ENCODE results near the gene CSNK2A1.
"Not testable (repeated sequence)": the region's sequence is repeated elsewhere in the genome, so short reads cannot be mapped to it uniquely, and the experiment has no call there.

CSNK2A1 gene

DNA sequence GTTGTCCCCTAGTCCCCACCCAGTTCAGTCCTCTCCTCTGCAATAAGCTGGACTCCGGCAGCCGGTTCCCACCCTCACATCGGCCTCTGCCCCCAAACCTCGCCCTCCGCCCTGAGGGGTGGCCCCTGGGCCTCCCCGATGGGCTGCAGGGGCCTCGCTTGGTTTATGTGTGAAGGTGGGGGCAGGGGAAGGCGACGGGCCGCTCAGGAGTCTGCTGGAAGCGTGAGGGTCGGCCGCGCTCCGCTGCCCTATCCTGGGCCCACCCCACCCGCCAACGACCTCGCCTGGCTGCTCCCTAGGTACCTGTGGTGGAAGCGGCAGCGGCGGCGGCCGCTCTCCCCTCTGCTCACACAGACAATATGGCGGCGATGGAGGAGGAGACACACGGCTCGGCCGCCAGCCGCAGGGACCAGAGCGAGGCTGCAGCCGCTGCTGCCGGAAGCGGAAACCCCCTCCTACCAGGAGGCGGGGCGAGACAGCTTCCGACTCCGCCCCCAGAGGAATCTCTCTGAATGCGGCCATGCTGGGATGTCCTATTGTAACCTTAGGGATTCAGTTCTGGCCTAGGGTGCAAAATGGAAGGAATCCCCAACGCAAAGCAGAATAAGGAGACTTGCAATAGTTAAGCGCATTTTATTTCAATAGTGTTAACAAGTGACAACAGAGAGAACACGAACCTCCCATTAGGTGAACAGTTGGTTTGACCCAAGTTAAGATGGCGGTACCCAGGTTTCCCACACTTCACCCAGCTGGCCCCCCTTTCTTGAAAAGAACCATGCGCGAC, at the start of gene CSNK2A1:
Gene CSNK2A1 (minus strand): TSS at position 422 of the 784 bp plus-strand sequence. CDS start 35,239 bp downstream, outside the sequence.
- DNase-seq: peak; percentile 97

DNA sequence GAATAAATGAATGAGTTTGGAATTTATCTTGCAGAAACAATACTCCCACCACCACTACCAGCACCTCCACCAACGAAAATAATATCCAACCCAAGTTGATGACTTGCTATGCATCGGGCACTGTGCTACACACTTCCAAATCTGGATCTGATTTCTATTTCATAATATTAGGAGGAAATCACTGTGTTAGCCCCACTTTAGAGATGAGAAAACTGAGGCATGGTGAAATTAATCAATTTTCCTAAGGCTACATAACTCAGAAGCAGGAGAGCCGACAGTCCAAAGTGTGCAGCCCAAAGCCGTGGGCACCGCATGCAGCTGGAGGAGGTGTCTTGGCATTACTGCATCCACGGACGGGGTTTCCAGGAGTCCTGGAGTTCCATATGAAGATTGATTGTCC, 48.9 kb upstream of the CSNK2A1 start:
- no peak for DNase-seq

DNA sequence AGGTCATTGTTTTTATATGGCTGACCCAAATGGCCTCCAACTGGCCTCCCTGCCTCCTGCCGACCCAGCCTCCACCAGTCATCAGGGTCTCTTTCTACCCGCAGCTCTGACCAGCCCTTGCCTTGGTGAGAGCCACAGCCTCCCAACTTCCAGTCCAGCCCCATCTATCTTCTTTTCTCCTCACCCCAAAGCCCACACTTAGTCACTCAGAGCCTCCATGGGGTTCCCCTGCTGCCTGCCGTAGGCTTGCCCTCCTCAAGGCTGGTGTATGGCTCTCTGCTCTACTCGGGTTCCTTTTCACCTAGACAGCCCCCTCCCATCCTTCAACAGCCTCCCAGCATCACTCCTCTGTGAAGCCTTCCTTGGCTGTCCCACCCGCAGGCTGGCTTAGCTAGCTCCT, 48.4 kb upstream of the CSNK2A1 start:
- no peak for DNase-seq

DNA sequence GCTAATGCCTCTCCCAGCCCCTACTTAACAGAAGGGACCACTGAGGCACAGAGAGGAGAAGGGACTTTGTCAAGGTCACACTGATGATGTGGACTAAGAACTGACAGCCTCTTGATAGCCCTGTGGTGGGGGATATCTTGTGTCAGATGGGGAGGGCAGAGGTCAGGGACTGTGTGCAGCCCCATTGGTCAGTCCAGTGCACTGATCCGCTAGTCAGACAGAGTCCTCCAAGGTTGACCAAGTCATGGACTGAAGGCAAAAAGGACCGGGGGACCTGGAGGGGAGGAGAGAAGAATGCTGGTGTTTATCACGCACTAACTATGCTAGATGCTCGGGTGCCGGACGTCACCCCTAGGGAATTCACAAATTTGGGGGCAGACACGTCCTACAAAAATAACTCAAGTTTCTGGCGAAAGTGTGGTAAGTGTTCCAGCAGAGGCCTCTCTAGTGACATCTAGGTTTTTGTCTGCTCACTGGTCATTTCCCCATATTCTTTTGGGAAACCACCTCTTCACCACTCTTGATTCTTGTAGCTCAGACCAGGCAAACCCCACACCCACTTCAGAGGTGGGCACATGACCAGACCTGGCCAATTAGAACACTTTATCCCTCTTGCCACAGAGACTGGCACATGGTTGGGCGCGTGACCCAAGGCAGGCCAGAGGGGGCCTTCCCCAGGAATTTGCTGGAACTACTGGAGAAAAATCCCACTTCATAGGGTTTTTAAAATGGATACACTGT, 45.5 kb upstream of the CSNK2A1 start:
- no peak for DNase-seq

DNA sequence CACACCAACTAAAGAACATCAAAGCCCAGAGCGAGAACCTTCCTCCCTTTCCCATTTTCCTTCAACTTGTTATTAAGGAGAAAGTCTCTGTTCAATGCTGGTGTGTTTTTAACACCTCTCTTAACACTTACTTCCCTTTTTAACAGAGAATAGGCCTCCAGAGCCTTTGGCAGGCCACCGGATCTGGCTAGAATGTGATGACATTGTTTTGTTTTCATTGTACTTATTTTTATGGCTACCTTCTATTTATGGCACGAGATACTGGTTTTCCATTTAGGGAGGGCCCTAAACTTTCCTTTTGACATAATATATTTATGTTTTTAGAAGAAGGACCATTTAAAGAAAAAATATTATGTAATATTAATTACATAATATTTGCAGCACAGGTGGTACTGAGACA, 44.9 kb upstream of the CSNK2A1 start:
- DNase-seq: no peak

DNA sequence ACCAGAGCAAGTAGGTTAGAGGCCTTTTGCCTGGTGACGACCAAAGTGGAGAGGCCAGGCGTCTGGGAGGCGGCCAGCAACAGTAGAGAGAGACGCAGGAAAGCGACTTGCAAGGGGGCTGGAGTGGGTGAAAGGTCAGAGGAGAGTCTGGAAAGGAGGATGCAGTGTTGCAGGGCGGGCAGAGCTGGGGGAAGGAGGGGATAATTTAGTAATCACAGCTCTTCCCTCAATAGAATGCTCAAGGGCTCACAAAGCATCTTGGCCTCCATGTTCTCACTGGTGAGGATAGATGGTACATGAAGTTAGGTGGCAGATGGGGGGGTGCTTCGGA, 41.3 kb upstream of the CSNK2A1 start:
- no peak for DNase-seq

DNA sequence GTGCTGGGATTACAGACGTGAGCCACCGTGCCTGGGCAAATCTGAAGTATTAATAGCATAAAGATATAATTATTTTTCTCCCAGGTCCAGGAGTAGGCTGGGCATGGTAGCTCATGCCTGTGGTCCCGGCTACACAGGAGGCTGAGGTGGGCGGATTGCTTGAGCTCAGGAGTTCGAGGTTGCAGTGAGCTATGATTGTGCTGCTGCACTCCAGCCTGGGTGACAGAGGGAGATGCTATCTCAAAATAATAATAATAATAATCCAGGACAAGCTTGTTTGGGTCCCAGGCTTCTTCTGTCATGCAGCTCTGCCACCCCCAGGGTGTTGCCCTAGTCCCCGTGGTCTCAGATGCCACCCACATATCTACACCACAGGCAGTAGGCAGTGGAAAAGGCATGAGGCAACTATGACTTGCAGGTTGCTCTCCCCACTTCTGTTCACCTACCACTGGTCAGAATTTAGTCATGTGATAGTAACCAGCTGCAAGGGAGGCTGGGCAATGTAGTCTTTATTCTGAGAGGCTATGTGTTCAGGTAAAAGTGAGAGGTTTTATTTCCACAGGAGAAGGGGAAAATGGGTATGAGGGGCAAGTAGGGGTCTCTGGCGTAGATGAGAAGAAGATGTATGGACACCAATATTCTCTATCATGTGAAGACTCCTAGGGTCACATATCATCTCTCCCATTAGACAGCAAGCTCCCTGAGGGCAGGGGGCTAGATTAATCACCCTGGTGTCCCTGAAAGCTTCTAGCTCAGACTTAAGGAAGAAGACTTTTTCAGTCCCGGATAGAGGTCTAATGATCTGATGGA, 40.8 kb upstream of the CSNK2A1 start:
- peak; percentile 43 for DNase-seq

DNA sequence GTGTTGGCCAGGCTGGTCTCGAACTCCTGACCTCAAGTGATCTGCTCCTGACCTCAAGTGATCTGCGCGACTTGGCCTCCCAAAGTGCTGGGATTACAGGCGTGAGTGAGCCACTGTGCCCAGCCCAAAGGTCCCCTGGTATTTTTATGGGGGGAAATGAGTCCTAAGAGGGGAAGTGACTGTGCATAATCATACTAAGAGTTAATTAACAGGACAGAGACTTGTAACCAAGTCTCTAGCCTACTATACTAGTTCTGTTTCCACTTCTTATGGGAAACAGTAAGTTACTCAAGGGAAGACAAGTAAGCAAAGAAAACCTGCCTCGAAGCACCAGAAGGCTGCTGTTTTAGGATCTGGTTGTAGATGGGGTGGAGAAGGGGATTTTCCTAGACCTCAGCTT, 38.6 kb upstream of the CSNK2A1 start:
- no peak for DNase-seq

DNA sequence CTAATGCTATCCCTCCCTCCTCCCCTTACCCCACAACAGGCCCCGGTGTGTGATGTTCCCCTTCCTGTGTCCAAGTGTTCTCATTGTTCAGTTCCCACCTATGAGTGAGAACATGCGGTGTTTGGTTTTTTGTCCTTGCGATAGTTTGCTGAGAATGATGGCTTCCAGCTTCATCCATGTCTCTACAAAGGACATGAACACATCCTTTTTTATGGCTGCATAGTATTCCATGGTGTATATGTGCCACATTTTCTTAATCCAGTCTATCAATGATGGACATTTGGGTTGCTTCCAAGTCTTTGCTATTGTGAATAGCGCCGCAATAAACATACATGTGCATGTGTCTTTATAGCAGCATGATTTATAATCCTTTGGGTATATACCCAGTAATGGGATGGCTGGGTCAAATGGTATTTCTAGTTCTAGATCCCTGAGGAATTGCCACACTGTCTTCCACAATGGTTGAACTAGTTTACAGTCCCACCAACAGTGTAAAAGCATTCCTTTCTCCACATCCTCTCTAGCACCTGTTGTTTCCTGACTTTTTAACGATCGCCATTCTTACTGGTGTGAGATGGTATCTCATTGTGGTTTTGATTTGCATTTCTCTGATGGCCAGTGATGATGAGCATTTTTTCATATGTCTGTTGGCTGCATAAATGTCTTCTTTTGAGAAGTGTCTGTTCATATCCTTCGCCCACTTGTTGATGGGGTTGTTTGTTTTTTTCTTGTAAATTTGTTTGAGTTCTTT, 35.5 kb upstream of the CSNK2A1 start:
- not testable (repeated sequence) for DNase-seq

DNA sequence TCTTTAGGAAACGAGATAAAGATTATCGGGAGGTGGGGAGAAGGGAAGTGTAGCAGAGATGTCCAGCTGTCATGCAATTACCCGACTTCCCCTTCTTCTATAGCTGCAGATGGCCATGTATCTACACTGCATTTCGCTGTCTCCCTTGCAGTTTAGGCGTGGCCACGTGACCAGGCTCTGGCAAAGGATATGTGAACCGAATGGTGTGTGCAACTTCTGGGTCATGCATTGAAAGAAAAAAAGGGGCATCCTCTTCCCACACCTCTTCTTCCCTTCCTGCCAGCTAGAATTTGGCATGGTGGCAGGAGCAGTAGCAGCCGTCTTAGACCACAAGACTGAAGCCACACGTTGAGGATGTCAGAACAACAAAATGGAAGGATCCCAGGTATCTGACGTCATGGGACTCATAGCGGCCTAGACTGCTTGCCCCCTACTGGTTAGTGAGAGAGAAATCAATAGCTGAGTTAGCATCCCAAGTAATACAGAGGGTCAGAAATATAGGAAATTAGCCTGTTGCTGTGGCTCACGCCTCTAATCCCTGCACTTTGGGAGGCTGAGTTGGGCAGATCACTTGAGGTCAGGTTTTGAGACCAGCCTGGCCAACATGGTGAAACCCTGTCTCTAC, 33.7 kb upstream of the CSNK2A1 start:
- no peak for DNase-seq

DNA sequence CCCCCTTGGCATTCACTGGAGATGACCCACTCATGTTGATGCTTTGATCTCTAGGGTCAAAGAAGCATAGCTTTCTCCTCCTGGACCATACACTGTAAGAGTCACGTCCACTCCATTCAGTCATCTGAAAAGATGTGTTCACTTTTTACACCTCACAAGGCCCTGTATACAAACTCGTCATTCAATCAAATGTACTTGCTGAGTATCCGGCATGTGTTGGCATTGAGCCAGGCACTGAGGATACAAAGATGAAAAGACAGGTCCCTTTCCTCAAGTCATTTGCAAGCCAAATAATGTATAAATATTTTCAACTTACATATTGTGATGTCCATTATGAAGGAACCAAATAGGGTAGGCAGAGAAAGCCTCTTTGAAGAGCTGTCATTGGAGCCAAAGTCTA, 32.6 kb upstream of the CSNK2A1 start:
- no peak for DNase-seq

DNA sequence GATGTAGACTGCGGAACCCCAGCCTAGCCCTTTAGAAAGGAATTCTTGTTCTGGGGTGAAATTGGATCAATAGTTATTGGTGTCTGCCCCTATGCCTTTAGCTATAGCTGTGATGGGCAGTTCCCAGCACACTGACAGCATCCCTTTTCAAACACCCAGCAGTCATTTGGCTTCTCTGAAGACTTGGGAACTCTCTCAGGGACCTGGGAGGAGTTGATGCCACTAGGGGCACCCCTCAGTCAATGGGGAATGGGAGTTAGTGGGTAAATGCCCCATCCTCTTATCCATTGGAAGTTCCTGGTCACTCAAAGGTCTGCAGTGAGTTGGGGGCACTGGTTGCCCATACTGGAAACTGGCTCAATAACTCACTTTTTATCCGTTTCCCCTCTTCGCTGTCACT, 31.6 kb upstream of the CSNK2A1 start:
- DNase-seq: no peak

DNA sequence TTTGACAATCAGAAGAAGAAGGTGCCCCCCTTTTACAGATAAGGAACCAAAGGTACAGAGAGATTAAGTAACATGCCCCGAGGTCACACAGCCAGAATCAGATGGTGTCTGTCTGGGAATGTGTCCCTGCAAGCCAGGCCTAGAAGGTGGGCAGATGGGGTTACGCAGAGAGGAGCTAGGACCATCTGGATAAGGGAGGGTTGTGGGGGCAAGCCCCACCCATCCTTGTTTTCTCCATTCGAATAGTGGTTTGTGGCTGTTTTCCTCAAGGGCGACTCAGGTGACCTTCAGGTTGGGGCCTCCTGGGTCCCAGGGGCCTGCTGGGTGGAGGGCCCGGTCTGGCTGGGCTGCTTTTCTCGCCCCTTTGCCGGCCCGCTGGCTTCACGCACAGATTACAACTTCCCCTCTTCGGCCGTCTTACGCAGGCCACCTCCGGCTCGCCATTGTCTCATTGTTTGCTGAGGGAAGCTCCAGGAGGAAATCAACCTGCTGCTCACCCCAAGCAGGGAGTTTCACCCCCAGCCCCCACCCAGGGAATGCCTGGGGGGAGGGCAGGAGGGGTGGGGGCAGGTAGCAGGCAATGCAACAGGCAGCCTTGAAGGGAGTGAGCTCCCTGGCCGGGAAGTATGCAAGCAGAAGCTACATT, 30.8 kb upstream of the CSNK2A1 start:
- no peak for DNase-seq

DNA sequence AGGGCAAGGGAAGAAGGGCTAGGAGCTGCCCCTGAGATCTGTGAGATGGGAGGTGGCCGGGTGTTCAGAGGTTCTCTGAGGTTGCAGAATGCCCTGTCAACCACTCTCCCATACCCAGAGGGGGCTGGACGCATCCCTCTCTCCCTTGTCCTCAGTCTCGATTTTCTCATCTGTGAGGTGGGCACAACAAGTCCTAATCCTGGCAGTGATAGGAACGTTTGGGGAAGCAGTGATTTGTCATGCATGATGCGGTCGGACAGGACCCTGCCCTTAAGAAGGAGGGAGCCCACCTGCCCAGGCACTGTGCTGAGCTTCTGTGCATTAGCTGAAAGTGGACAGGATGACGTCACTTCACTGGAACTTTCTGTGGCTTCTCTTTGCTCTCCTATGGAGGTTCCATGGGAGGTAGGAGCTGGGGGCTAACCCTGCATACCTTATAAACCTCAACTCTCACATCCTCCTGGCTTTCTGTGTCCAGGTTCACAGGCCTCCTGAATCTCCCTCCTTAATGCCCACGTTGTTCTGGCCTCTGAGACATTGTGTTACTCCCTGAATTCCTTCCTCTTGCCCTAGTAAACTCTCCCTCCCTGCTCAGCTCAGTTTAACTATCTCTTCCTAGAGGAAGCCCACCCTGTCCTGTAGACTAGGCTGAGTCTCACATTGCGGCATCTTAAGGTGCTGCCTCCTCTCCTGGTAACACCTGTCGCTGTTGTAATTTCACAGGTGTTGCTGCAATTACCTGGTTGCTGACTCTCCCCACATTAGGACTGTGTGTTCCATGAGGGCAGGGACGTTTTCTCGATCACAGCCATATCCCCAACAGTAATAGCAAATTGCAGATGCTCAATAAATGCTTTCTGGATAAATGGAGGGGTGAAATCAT, 30.1 kb upstream of the CSNK2A1 start:
- DNase-seq: no peak

DNA sequence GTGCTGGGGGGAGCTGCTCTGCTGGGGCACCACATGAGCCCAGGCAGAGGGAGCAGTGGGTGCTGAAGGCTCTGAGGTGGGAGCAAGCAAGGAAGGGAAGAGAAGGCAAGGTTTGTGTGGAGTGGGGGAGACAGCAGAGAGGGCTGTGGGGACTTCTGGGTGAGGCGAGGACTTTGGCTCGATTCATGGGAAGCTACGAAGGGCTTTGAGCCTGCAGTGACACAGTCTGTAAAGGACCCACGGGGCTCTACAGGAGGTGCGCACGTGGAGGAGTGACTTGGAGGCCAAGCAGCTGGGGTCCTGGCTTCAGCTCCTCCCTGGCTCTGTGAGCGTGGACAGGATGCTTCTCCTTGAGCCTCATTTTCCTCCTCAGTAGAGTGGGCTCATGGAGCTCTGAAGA, 29.1 kb upstream of the CSNK2A1 start:
- DNase-seq: no peak

DNA sequence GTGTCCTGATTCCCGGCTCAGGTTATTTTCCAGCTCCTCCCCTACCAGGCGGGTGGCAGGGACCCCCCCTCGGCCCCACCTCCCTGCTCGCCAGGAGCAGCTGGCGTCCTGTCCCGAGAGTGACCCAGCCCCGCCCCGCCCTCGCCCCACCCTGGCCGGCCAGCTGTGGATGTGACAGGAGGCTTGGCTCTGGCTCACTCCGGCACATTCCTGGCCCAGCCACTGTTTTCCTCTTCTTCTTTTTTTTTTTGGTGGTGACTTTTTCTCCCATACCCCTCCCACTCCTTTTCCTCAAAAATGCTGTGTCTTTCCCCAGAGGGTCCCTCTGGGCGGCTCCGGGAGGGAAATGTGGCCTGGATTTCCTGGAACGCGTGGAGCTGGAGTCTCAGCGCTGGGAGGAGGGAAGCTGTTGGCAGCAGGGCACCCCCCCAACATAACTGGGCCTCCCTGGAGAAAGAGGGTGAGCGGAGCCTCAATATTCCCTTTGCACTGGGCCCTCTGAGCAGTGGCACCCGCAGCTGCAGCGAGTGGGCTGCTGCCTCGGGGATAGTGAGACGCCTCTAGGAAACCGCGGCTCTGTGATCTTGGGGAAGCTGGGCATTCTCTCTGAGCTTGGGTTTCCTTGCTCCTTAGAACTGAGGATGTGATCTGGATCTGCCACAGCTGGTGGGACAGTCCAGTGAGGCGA, 28.3 kb upstream of the CSNK2A1 start:
- no peak for DNase-seq

DNA sequence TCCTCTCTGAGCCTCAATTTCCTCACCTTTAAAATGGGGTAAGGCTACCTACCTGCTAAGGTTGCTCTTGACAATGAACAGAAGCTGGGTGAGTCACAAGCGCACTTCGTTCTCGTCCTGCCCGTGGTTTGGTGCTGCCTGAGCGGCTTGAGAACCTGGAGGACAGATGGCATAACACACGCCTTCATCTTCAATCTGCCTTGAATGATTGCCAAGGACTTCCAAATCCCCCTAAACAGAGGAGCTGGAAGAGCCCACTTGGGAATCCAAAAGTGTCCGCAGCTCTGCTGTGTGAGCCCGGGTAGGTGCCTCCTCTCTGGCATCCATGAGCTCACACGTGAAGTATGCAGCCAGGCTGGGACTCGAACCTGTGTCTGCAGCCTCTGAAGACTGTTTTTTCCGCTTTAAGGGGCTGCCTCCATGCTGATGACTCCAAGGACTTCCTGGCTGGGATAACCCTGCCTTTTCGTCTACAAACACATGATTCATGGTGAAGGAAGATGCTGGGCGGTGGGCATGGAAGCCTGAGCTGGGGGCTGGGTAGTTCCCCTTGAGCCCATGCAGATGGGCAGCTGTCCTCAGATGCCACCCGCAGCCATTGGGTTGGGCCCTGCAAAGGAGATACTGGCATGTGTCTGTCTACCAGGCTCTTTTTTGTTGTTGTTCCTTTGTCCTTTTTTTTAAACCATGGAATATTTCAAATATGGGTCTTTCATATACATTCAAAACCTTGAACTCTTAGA, 25.3 kb upstream of the CSNK2A1 start:
- no peak for DNase-seq

DNA sequence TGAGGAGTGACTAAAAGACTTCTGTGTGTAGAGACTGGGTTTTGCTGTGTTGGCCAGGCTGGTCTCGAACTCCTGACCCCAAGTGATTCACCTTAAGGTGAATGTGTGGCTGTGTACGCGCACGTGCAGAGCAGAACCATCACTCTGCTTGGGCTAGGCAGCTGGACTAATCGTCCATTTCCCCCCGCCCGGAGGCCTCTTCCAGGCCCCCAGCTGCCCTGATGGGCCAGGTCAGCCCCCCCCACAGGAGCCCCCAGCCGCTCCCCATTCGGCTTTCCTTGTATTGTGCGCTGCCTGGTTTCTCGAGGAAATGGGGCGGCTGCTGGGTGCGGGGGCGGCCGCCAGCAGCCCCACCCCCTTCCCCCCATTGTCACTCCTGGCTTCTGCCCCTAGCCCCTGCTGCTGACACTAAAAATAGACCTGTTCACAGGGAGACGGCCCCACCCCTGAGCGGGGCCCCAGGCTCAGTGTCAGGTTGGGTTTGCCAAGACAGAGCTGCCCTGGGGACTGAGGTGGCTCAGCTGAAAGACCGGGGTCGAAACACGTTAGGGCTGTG, 24.6 kb upstream of the CSNK2A1 start:
- DNase-seq: no peak

DNA sequence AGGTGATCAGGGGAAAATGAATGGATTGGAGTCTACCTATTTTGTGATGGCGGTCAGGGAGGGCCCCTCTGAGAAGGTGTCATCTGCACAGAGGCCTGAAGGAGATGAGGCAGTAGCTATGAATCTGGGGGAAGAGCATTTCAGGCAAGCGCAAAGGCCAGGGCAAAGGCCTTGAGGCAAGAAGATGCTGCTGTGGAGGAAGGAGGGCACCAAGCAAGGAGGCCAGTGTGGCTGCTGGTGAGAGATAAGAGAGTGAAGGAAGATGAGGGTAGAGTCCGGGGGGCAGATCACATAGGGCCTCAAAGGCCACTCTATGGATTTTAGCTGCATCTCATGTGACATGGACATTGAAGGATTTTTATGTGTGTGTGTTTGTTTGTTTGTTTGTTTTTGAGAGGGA, 20.6 kb upstream of the CSNK2A1 start:
- no peak for DNase-seq

Data from activated CD4-positive, alpha-beta T cell treated with anti-CD3 and anti-CD28 coated beads, Interleukin-2, amount 50 U/mL, for 16 hours (primary cell).